PC-9 (cell line): ENCODE measurements around the gene HIF1AN. TPM values are rescaled to one million over a fixed set of nuclear protein-coding genes. Genes with fewer than 3 reads are reported as not detected.

Experiments used
- BruUV-seq: library from RNA; stranded (reverse); fragments of 400-500 nt; replicated peaks from 2 replicates; lab custom pipeline; 2021; lab: Mats Ljungman, UMichigan
- CTCF ChIA-PET: fragments of 300-600 bp; sonication (Branson Sonifier 250); formaldehyde crosslinking; loops from one replicate; lab custom pipeline; 2022; ENCODE audit warnings: antibody characterized with exemption; lab: Charles Lee
- POLR2A ChIA-PET: fragments of 300-600 bp; sonication (Branson Sonifier 250); formaldehyde crosslinking; loops from one replicate; lab custom pipeline; 2022; ENCODE audit warnings: antibody characterized with exemption; ENCODE audit not compliant: unreplicated experiment; lab: Charles Lee
- DNase-seq, 2 experiments: peaks; one replicate each; pipeline versions ENCODE4 v3.0.0 to v3.0.0-alpha.2; 2015 to 2022; ENCODE audit warnings: mixed read lengths in 1 of 2
- H2AFZ ChIP-seq: fragments of 200-600 bp; sonication (generic); 2 replicates; pipeline ENCODE4 v1.8.1; 2017; ENCODE audit warnings: antibody characterized with exemption
- H3F3A ChIP-seq: fragments of 200-600 bp; sonication (generic); 2 replicates; pipeline ENCODE4 v1.8.1; 2017; ENCODE audit warnings: antibody characterized with exemption, mild to moderate bottlenecking, low read depth; ENCODE audit not compliant: insufficient read depth
- H3K27ac ChIP-seq: fragments of 200-600 bp; sonication (generic); 2 replicates; pipeline ENCODE4 v1.6.1; 2016; ENCODE audit warnings: mixed run types
- H3K27me3 ChIP-seq: fragments of 200-600 bp; sonication (generic); 2 replicates; pipeline ENCODE4 v1.6.1; 2016; ENCODE audit warnings: low read depth, mixed run types; ENCODE audit not compliant: insufficient read depth
- H3K36me3 ChIP-seq: fragments of 200-600 bp; sonication (generic); 2 replicates; pipeline ENCODE4 v1.6.1; 2016; ENCODE audit warnings: low read depth, mixed run types
- H3K4me1 ChIP-seq: fragments of 200-600 bp; sonication (generic); replicated peaks from 2 replicates; pipeline ENCODE4 v1.6.1; 2016; ENCODE audit warnings: mixed run types; ENCODE audit not compliant: insufficient read depth
- H3K4me2 ChIP-seq: fragments of 200-600 bp; sonication (generic); 2 replicates; pipeline ENCODE4 v1.6.1; 2017; ENCODE audit warnings: mixed run types
- H3K4me3 ChIP-seq: fragments of 200-600 bp; sonication (generic); 2 replicates; pipeline ENCODE4 v1.6.1; 2016; ENCODE audit warnings: mixed run types
- H3K79me2 ChIP-seq: fragments of 200-600 bp; sonication (generic); 2 replicates; pipeline ENCODE4 v1.6.1; 2017; ENCODE audit warnings: low read depth, mixed run types
- H3K9me2 ChIP-seq: fragments of 200-600 bp; sonication (generic); 2 replicates; pipeline ENCODE4 v1.8.1; 2017; ENCODE audit warnings: mild to moderate bottlenecking; ENCODE audit not compliant: insufficient read depth
- H3K9me3 ChIP-seq: fragments of 200-600 bp; sonication (generic); 2 replicates; pipeline ENCODE4 v1.8.1; 2016; ENCODE audit warnings: low read depth; ENCODE audit not compliant: insufficient read depth
- H4K20me1 ChIP-seq: fragments of 200-600 bp; sonication (generic); 2 replicates; pipeline ENCODE4 v1.8.1; 2017; ENCODE audit not compliant: insufficient read depth
- CTCF ChIP-seq: fragments of 200-600 bp; sonication (generic); conservative IDR thresholded peaks from 2 replicates; pipeline ENCODE4 v1.6.1; 2017; ENCODE audit warnings: mixed run types, antibody characterized with exemption, mild to moderate bottlenecking, moderate library complexity
- EZH2 ChIP-seq: fragments of 200-600 bp; sonication (generic); IDR thresholded peaks from 2 replicates; pipeline ENCODE4 v1.8.0; 2017; ENCODE audit warnings: antibody characterized with exemption, low read depth
- intact Hi-C: fragments of 100-400 bp; cut with micrococcal nuclease; formaldehyde crosslinking; loops from one replicate; pipeline ENCODE4 v1.10.0; 2022; ENCODE audit not compliant: unreplicated experiment
- total RNA-seq: library from RNA; stranded (reverse); gene quantifications from 2 replicates; pipeline ENCODE4 v1.2.3, GENCODE V29; 2021

Gene HIF1AN
- total RNA-seq, 1 experiment from 2014 or later = 42.0 TPM

- CTCF ChIA-PET = no interaction called here
- H3K4me2 ChIP-seq = no peak overlapping the region
- intact Hi-C loops = no loop called here
- H3K27me3 ChIP-seq = peaks cover 29% of the 10 kb centered on the region
- no peak overlapping the region for H2AFZ ChIP-seq
- no peaks in the 10 kb centered on the region for H3K9me3 ChIP-seq
- H3K9me2 ChIP-seq = no peaks in the 10 kb centered on the region; the same call in 1 of the 2 replicates
- POLR2A ChIA-PET = no interaction called here
- H3K4me3 ChIP-seq = no peak overlapping the region
- no peak for DNase-seq
- no peaks in the 10 kb centered on the region for H3K36me3 ChIP-seq
- H3K79me2 ChIP-seq = no peaks in the 10 kb centered on the region
- H3F3A ChIP-seq = no peaks in the 10 kb centered on the region
- BruUV-seq = no TSS peak
- H3K4me1 ChIP-seq = no peaks in the 10 kb centered on the region
- H3K27ac ChIP-seq = no peak overlapping the region
- TF ChIP-seq EZH2 = no peak
- no peak for TF ChIP-seq CTCF
- no peaks in the 10 kb centered on the region for H4K20me1 ChIP-seq
Measured at GRCh38 chr10:100586959-100587358, 51.2 kb downstream of the HIF1AN start.

- H4K20me1 ChIP-seq = no peaks in the 10 kb centered on the region
- H3K4me1 ChIP-seq = no peaks in the 10 kb centered on the region
- no peak overlapping the region for H3K4me2 ChIP-seq
- CTCF ChIA-PET = interaction anchor here (0.6 kb wide), 2 partner anchors 369 to 394 kb away, joined by 3 to 11 read pairs; no protein-coding TSS in a partner anchor
- H3F3A ChIP-seq = no peaks in the 10 kb centered on the region
- no peaks in the 10 kb centered on the region for H3K9me2 ChIP-seq
- no TSS peak for BruUV-seq
- no peak overlapping the region for H3K4me3 ChIP-seq
- no peak overlapping the region for H3K27ac ChIP-seq
- H3K9me3 ChIP-seq = no peaks in the 10 kb centered on the region
- POLR2A ChIA-PET = no interaction called here
- no peak overlapping the region for H2AFZ ChIP-seq
- no peak for DNase-seq
- no peaks in the 10 kb centered on the region for H3K79me2 ChIP-seq
- H3K36me3 ChIP-seq = no peaks in the 10 kb centered on the region
- intact Hi-C loops = no loop called here
- H3K27me3 ChIP-seq = peaks cover 61% of the 10 kb centered on the region
- TF ChIP-seq EZH2 = no peak
Measured at GRCh38 chr10:100598166-100598565, 62.4 kb downstream of the HIF1AN start.

- Histone ChIP-seq H2AFZ (no peak overlapping the region), H3K36me3 (no peaks in the 10 kb centered on the region), H3F3A (no peaks in the 10 kb centered on the region), H3K27me3 (peaks cover 54% of the 10 kb centered on the region), H3K4me1 (no peaks in the 10 kb centered on the region), H3K9me3 (no peaks in the 10 kb centered on the region), H3K4me3 (no peak overlapping the region), H3K27ac (no peak overlapping the region), H3K4me2 (no peak overlapping the region), H3K79me2 (no peaks in the 10 kb centered on the region), H3K9me2 (no peaks in the 10 kb centered on the region), H4K20me1 (no peaks in the 10 kb centered on the region)
- ChIA-PET CTCF (no interaction called here), POLR2A (no interaction called here)
- intact Hi-C loops = no loop called here
- no peak for TF ChIP-seq EZH2
- no peak for TF ChIP-seq CTCF
- DNase-seq = no peak
- no TSS peak for BruUV-seq
Measured at GRCh38 chr10:100600218-100600617, 64.5 kb downstream of the HIF1AN start.

GRCh38 chr10:100607439-100607838 is 71.7 kb downstream of the HIF1AN start:
- Histone ChIP-seq H3K4me2 (no peak overlapping the region), H4K20me1 (no peaks in the 10 kb centered on the region), H3K9me2 (no peaks in the 10 kb centered on the region), H3K4me1 (no peaks in the 10 kb centered on the region), H3F3A (no peaks in the 10 kb centered on the region), H3K36me3 (no peaks in the 10 kb centered on the region), H3K79me2 (no peaks in the 10 kb centered on the region), H3K9me3 (no peaks in the 10 kb centered on the region), H3K27me3 (peaks cover 46% of the 10 kb centered on the region), H3K4me3 (no peak overlapping the region), H3K27ac (no peak overlapping the region), H2AFZ (no peak overlapping the region)
- ChIA-PET CTCF (interaction anchor here (0.6 kb wide), 1 partner anchor 151 kb away, joined by 4 read pairs; no protein-coding TSS in a partner anchor), POLR2A (no interaction called here)
- intact Hi-C loops = no loop called here
- TF ChIP-seq CTCF = no peak
- TF ChIP-seq EZH2 = no peak
- BruUV-seq = no TSS peak
- DNase-seq = no peak
